Measurements from ENCODE around the gene NANOS2.

Gene NANOS2

GRCh38 chr19:45934551-45935230, 20.1 kb upstream of the NANOS2 start:
- no peak for TF ChIP-seq EZH2 (IDR thresholded peaks at IDR 0.05; ENCODE audit: borderline replicate concordance, low read length)
- TF ChIP-seq CTCF (IDR thresholded peaks at IDR 0.05; ENCODE audit: low read length) = no peak
- H3K27ac ChIP-seq (ENCODE audit: low read depth, low read length, poor library complexity, severe bottlenecking) = no peak overlapping the region
- no peaks in the 10 kb centered on the region for H3K36me3 ChIP-seq (ENCODE audit: insufficient read depth, low read length)
- no peaks in the 10 kb centered on the region for H3F3A ChIP-seq (ENCODE audit: insufficient read depth, low read length)
- no peaks in the 10 kb centered on the region for H3K9me3 ChIP-seq (ENCODE audit: low read length)
- no peaks in the 10 kb centered on the region for H4K20me1 ChIP-seq (ENCODE audit: insufficient read depth, low read length)
- H3K9ac ChIP-seq (ENCODE audit: low read length) = no peak overlapping the region
- H3K4me3 ChIP-seq (ENCODE audit: low read depth, low read length, poor library complexity, severe bottlenecking) = no peak overlapping the region
- H3K79me2 ChIP-seq (ENCODE audit: insufficient read depth, low read length) = no peaks in the 10 kb centered on the region
- peaks cover 8% of the 10 kb centered on the region; the same call in 1 of the 2 replicates for H3K27me3 ChIP-seq (ENCODE audit: insufficient read depth, low read length)
- H3K4me2 ChIP-seq (ENCODE audit: low read length) = no peak overlapping the region
- no peaks in the 10 kb centered on the region for H3K4me1 ChIP-seq (ENCODE audit: insufficient read depth, low read length, severe bottlenecking)
- no peaks in the 10 kb centered on the region for H3K9me2 ChIP-seq (ENCODE audit: low read depth, low read length)
- H2AFZ ChIP-seq (ENCODE audit: low read length) = no peak overlapping the region

GRCh38 chr19:45933759-45934158, 19.2 kb upstream of the NANOS2 start:
- Histone ChIP-seq H3K9ac (ENCODE audit: low read length) (no peak overlapping the region), H3K9me2 (ENCODE audit: low read depth, low read length) (no peaks in the 10 kb centered on the region), H3K36me3 (ENCODE audit: insufficient read depth, low read length) (no peaks in the 10 kb centered on the region), H4K20me1 (ENCODE audit: insufficient read depth, low read length) (no peaks in the 10 kb centered on the region), H3K9me3 (ENCODE audit: low read length) (no peaks in the 10 kb centered on the region), H2AFZ (ENCODE audit: low read length) (no peak overlapping the region), H3K4me1 (ENCODE audit: insufficient read depth, low read length, severe bottlenecking) (no peaks in the 10 kb centered on the region), H3K79me2 (ENCODE audit: insufficient read depth, low read length) (no peaks in the 10 kb centered on the region), H3F3A (ENCODE audit: insufficient read depth, low read length) (no peaks in the 10 kb centered on the region), H3K4me2 (ENCODE audit: low read length) (no peak overlapping the region), H3K4me3 (ENCODE audit: low read depth, low read length, poor library complexity, severe bottlenecking) (no peak overlapping the region), H3K27ac (ENCODE audit: low read depth, low read length, poor library complexity, severe bottlenecking) (no peak overlapping the region), H3K27me3 (ENCODE audit: insufficient read depth, low read length) (peaks cover 8% of the 10 kb centered on the region; the same call in 1 of the 2 replicates)
- TF ChIP-seq CTCF (IDR thresholded peaks at IDR 0.05; ENCODE audit: low read length) = no peak
- no peak for TF ChIP-seq EZH2 (IDR thresholded peaks at IDR 0.05; ENCODE audit: borderline replicate concordance, low read length)

- TF ChIP-seq CTCF (IDR thresholded peaks at IDR 0.05; ENCODE audit: low read length) (no peak), EZH2 (IDR thresholded peaks at IDR 0.05; ENCODE audit: borderline replicate concordance, low read length) (no peak)
- no peak overlapping the region for H2AFZ ChIP-seq (ENCODE audit: low read length)
- no peaks in the 10 kb centered on the region for H3K36me3 ChIP-seq (ENCODE audit: insufficient read depth, low read length)
- H3K27me3 ChIP-seq (ENCODE audit: insufficient read depth, low read length) = peaks cover 8% of the 10 kb centered on the region; the same call in 1 of the 2 replicates
- H3K79me2 ChIP-seq (ENCODE audit: insufficient read depth, low read length) = no peaks in the 10 kb centered on the region
- no peaks in the 10 kb centered on the region for H4K20me1 ChIP-seq (ENCODE audit: insufficient read depth, low read length)
- H3K4me3 ChIP-seq (ENCODE audit: low read depth, low read length, poor library complexity, severe bottlenecking) = no peak overlapping the region
- no peaks in the 10 kb centered on the region for H3F3A ChIP-seq (ENCODE audit: insufficient read depth, low read length)
- H3K9ac ChIP-seq (ENCODE audit: low read length) = no peak overlapping the region
- no peak overlapping the region for H3K27ac ChIP-seq (ENCODE audit: low read depth, low read length, poor library complexity, severe bottlenecking)
- H3K4me2 ChIP-seq (ENCODE audit: low read length) = no peak overlapping the region
- no peaks in the 10 kb centered on the region for H3K9me3 ChIP-seq (ENCODE audit: low read length)
- H3K4me1 ChIP-seq (ENCODE audit: insufficient read depth, low read length, severe bottlenecking) = peaks cover 6% of the 10 kb centered on the region
- H3K9me2 ChIP-seq (ENCODE audit: low read depth, low read length) = no peaks in the 10 kb centered on the region
Measured at GRCh38 chr19:45931055-45931454, 16.5 kb upstream of the NANOS2 start.

Measured in OCI-LY1 (cell line).